GM23248 (cell line): Measurements from ENCODE around the gene MAVS.

Experiments
- EZH2 ChIP-seq: fragments of 200-600 bp; sonication (generic); IDR thresholded peaks from 2 replicates; pipeline ENCODE4 v1.6.1; 2018; ENCODE audit warnings: antibody characterized with exemption, mild to moderate bottlenecking; ENCODE audit not compliant: insufficient read depth, poor library complexity, severe bottlenecking
- EZH2phosphoT487 ChIP-seq: fragments of 200-600 bp; sonication (generic); IDR thresholded peaks from 2 replicates; pipeline ENCODE4 v1.6.1; 2018; ENCODE audit warnings: antibody characterized with exemption, moderate library complexity, mild to moderate bottlenecking, low read depth; ENCODE audit not compliant: insufficient read depth

- TF ChIP-seq EZH2phosphoT487 (no peak), EZH2 (no peak)
Observed at GRCh38 chr20:3847429-3847940, 851 bp downstream of the MAVS start.
